GM21367 (cell line): ENCODE measurements around the gene TCEAL9.
"Not testable (repeated sequence)": the region's sequence is repeated elsewhere in the genome, so short reads cannot be mapped to it uniquely, and the experiment has no call there.

Experiments
- ATAC-seq: cut with Tn5 transposase; IDR thresholded peaks from one replicate; pipeline ENCODE4 v1.9.1; 2021; ENCODE audit not compliant: unreplicated experiment

The TCEAL9 gene

GRCh38 chrX:103372886-103373285 is 16.6 kb downstream of the TCEAL9 start:
- no peak for ATAC-seq

GRCh38 chrX:103373581-103373980 is 17.3 kb downstream of the TCEAL9 start:
- no peak for ATAC-seq

- no peak for ATAC-seq
These were observed 20.0 kb downstream of the TCEAL9 start, which contains the start of gene BEX3 for GRCh38 chrX:103376118-103376978. Gene BEX3 (plus strand): TSS chrX:103376538. CDS start chrX:103377522, 984 bp downstream.

GRCh38 chrX:103376979-103377324 is 20.6 kb downstream of the TCEAL9 start:
- ATAC-seq: no peak

- ATAC-seq: no peak
These were observed 22.7 kb downstream of the TCEAL9 start for GRCh38 chrX:103378990-103379389.

GRCh38 chrX:103382877-103383276 is 26.6 kb downstream of the TCEAL9 start:
- ATAC-seq: no peak

GRCh38 chrX:103384672-103385071 is 28.4 kb downstream of the TCEAL9 start:
- ATAC-seq: no peak

- ATAC-seq: not testable (repeated sequence)
These were observed 29.1 kb downstream of the TCEAL9 start for GRCh38 chrX:103385283-103385830.

GRCh38 chrX:103386332-103386731 is 30.0 kb downstream of the TCEAL9 start:
- ATAC-seq: no peak

GRCh38 chrX:103393487-103393886 is 37.2 kb downstream of the TCEAL9 start:
- no peak for ATAC-seq

- no peak for ATAC-seq
These were observed 39.9 kb downstream of the TCEAL9 start for GRCh38 chrX:103396186-103396585.

- no peak for ATAC-seq
These were observed 40.4 kb downstream of the TCEAL9 start for GRCh38 chrX:103396660-103397059.

GRCh38 chrX:103397707-103398106 is 41.4 kb downstream of the TCEAL9 start:
- no peak for ATAC-seq

GRCh38 chrX:103398421-103398864 is 42.1 kb downstream of the TCEAL9 start:
- ATAC-seq: no peak

GRCh38 chrX:103399744-103400143 is 43.4 kb downstream of the TCEAL9 start:
- no peak for ATAC-seq

GRCh38 chrX:103400931-103401330 is 44.6 kb downstream of the TCEAL9 start:
- ATAC-seq: no peak

GRCh38 chrX:103404231-103405008 is 48.1 kb downstream of the TCEAL9 start:
- peak; percentile 98 for ATAC-seq

- no peak for ATAC-seq
These were observed 48.7 kb downstream of the TCEAL9 start for GRCh38 chrX:103405009-103405333.

GRCh38 chrX:103406256-103406655 is 50.0 kb downstream of the TCEAL9 start:
- no peak for ATAC-seq

- ATAC-seq: no peak
These were observed 51.5 kb downstream of the TCEAL9 start for GRCh38 chrX:103407776-103408175.
